ENCODE measurements around the gene DSCAM. TPM values are rescaled to one million over a fixed set of nuclear protein-coding genes. Genes with fewer than 3 reads are reported as not detected.

The DSCAM gene
- polyA plus RNA-seq, 3 donors: not detected

GRCh38 chr21:40016234-40016633 is 830.7 kb downstream of the DSCAM start:
- WGBS (ENCODE audit: insufficient coverage): 79% methylated on average over 2 of the region's 3 CpGs
- H3K4me1 Mint-ChIP-seq: no peaks in the 10 kb centered on the region
- Histone ChIP-seq H3K27me3 (ENCODE audit: control insufficient read depth in 2 of 2, insufficient read depth in 2 of 2, low read length in 2 of 2) (no peaks in the 10 kb centered on the region), H4K20me1 (ENCODE audit: insufficient read depth, low read length) (no peaks in the 10 kb centered on the region), H3K9ac (ENCODE audit: insufficient read depth, low read length, poor library complexity, severe bottlenecking) (no peak overlapping the region), H3K36me3 (replicated peaks in 1 of 2; ENCODE audit: control insufficient read depth in 1 of 2, insufficient read depth in 2 of 2, low read length in 2 of 2) (no peaks in the 10 kb centered on the region), H3K4me3 (replicated peaks in 1 of 3; ENCODE audit: low read depth in 2 of 3, low read length in 3 of 3) (no peak overlapping the region), H3K79me2 (ENCODE audit: insufficient read depth, low read length) (no peaks in the 10 kb centered on the region), H3K27ac (ENCODE audit: low read depth in 1 of 2, low read length in 2 of 2) (no peak overlapping the region), H3K4me2 (replicated peaks; ENCODE audit: extremely low read depth, low read length, poor library complexity, severe bottlenecking) (no peak overlapping the region), H2AFZ (ENCODE audit: insufficient read depth, low read depth, low read length, poor library complexity, severe bottlenecking) (no peak overlapping the region), H3K4me1 (ENCODE audit: control insufficient read depth in 1 of 2, insufficient read depth in 2 of 2, low read length in 2 of 2) (no peaks in the 10 kb centered on the region), H3K9me3 (replicated peaks in 1 of 2; ENCODE audit: control insufficient read depth in 1 of 2, insufficient read depth in 1 of 2, low read length in 2 of 2) (peaks cover 23 to 28% of the 10 kb centered on the region in 2 donors)
- H3K27me3 Mint-ChIP-seq (ENCODE audit: low read depth in 3 of 3): no peaks in the 10 kb centered on the region
- no peaks in the 10 kb centered on the region for H3K36me3 Mint-ChIP-seq
- no peak for TF ChIP-seq CTCF (IDR thresholded peaks at IDR 0.05)
- H3K9me3 Mint-ChIP-seq: peaks cover 7 to 48% (median 19%) of the 10 kb centered on the region in 7 donors
- no peak for DNase-seq
- H3K4me3 Mint-ChIP-seq: no peak overlapping the region
- intact Hi-C loops (cut with micrococcal nuclease): no loop called here
- H3K27ac Mint-ChIP-seq: no peak overlapping the region

GRCh38 chr21:40015818-40016217 is 831.1 kb downstream of the DSCAM start:
- DNase-seq: no peak
- no peak for TF ChIP-seq CTCF (IDR thresholded peaks at IDR 0.05)
- H3K9me3 ChIP-seq (replicated peaks in 1 of 2; ENCODE audit: control insufficient read depth in 1 of 2, insufficient read depth in 1 of 2, low read length in 2 of 2): peaks cover 22 to 27% of the 10 kb centered on the region in 2 donors
- H2AFZ ChIP-seq (ENCODE audit: insufficient read depth, low read depth, low read length, poor library complexity, severe bottlenecking): no peak overlapping the region
- H3K4me1 Mint-ChIP-seq: no peaks in the 10 kb centered on the region
- H3K27me3 ChIP-seq (ENCODE audit: control insufficient read depth in 2 of 2, insufficient read depth in 2 of 2, low read length in 2 of 2): no peaks in the 10 kb centered on the region
- no peak overlapping the region for H3K4me3 Mint-ChIP-seq
- no peak overlapping the region for H3K27ac ChIP-seq (ENCODE audit: low read depth in 1 of 2, low read length in 2 of 2)
- 72% methylated on average over 3 of the region's 3 CpGs for WGBS (ENCODE audit: insufficient coverage)
- no peak overlapping the region for H3K27ac Mint-ChIP-seq
- H3K79me2 ChIP-seq (ENCODE audit: insufficient read depth, low read length): no peaks in the 10 kb centered on the region
- no peaks in the 10 kb centered on the region for H3K36me3 Mint-ChIP-seq
- H3K9me3 Mint-ChIP-seq: peaks cover 7 to 47% (median 18%) of the 10 kb centered on the region in 7 donors
- no peaks in the 10 kb centered on the region for H3K27me3 Mint-ChIP-seq (ENCODE audit: low read depth in 3 of 3)
- H3K4me1 ChIP-seq (ENCODE audit: control insufficient read depth in 1 of 2, insufficient read depth in 2 of 2, low read length in 2 of 2): no peaks in the 10 kb centered on the region
- intact Hi-C loops (cut with micrococcal nuclease): no loop called here
- no peak overlapping the region for H3K4me3 ChIP-seq (replicated peaks in 1 of 3; ENCODE audit: low read depth in 2 of 3, low read length in 3 of 3)
- no peaks in the 10 kb centered on the region for H4K20me1 ChIP-seq (ENCODE audit: insufficient read depth, low read length)
- no peaks in the 10 kb centered on the region for H3K36me3 ChIP-seq (replicated peaks in 1 of 2; ENCODE audit: control insufficient read depth in 1 of 2, insufficient read depth in 2 of 2, low read length in 2 of 2)
- H3K4me2 ChIP-seq (replicated peaks; ENCODE audit: extremely low read depth, low read length, poor library complexity, severe bottlenecking): no peak overlapping the region
- H3K9ac ChIP-seq (ENCODE audit: insufficient read depth, low read length, poor library complexity, severe bottlenecking): no peak overlapping the region
